Transverse colon (tissue), 4 donors: Measurements from ENCODE around the gene TPSD1.

Source experiments
- CTCF ChIP-seq, 5 experiments: fragments of 200-600 bp in 3 of 5; fragments of 450-650 bp in 2 of 5; sonication (generic) in 3 of 5; IDR thresholded peaks; 1 replicate in 2 of 5; 2 replicates in 3 of 5; pipeline ENCODE4 v1.5.1; 2016 to 2017; ENCODE audit warnings: antibody characterized with exemption in 5 of 5, inconsistent platforms in 3 of 5, mild to moderate bottlenecking in 2 of 5, moderate library complexity in 1 of 5
- EP300 ChIP-seq: sonication (generic); formaldehyde crosslinking; IDR thresholded peaks from one replicate; pipeline ENCODE4 v1.6.1; 2017; ENCODE audit warnings: antibody characterized with exemption, low read depth
- POLR2A ChIP-seq: fragments of 450-650 bp; IDR thresholded peaks from one replicate; pipeline ENCODE4 v1.6.1; 2016; ENCODE audit warnings: antibody characterized with exemption, mild to moderate bottlenecking, moderate library complexity
- POLR2AphosphoS5 ChIP-seq, 3 donors: sonication (generic); formaldehyde crosslinking; IDR thresholded peaks; one replicate each; pipeline ENCODE4 v1.6.1; 2016; ENCODE audit warnings: antibody characterized with exemption in 3 of 3

GRCh38 chr16:1277151-1277598, 21.3 kb downstream of the TPSD1 start:
- no peak for TF ChIP-seq CTCF (IDR thresholded peaks at IDR 0.05)
- no peak for TF ChIP-seq POLR2A
- no peak for TF ChIP-seq POLR2AphosphoS5 (IDR thresholded peaks at IDR 0.05)
- TF ChIP-seq EP300 = no peak
